Globus pallidus (tissue), 1 donor: ENCODE measurements around the gene MPPED1.

Experiments used
- DNase-seq: peaks from one replicate; pipeline ENCODE4 v3.0.0-alpha.2; 2015; ENCODE audit warnings: low spot score

MPPED1 gene

DNA sequence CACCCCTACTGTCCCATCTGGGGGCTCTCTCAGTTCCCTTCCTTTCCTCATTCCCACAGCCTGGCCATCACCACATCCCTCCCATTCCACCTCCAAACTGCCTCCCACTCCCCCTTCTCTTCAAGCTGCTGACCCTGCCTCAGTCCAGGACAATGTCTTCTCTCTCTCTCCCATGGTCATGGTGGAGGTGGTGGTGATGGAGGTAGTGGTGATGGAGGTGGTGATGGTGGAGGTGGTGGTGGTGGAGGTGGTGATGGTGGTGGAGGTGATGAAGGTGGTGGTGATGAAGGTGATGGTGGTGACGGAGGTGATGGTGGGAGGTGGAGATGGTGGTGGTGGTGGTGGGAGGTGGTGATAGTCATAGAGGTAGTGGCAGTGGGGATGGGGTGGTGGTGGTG lies 87.0 kb downstream of the MPPED1 start:
- no peak for DNase-seq

DNA sequence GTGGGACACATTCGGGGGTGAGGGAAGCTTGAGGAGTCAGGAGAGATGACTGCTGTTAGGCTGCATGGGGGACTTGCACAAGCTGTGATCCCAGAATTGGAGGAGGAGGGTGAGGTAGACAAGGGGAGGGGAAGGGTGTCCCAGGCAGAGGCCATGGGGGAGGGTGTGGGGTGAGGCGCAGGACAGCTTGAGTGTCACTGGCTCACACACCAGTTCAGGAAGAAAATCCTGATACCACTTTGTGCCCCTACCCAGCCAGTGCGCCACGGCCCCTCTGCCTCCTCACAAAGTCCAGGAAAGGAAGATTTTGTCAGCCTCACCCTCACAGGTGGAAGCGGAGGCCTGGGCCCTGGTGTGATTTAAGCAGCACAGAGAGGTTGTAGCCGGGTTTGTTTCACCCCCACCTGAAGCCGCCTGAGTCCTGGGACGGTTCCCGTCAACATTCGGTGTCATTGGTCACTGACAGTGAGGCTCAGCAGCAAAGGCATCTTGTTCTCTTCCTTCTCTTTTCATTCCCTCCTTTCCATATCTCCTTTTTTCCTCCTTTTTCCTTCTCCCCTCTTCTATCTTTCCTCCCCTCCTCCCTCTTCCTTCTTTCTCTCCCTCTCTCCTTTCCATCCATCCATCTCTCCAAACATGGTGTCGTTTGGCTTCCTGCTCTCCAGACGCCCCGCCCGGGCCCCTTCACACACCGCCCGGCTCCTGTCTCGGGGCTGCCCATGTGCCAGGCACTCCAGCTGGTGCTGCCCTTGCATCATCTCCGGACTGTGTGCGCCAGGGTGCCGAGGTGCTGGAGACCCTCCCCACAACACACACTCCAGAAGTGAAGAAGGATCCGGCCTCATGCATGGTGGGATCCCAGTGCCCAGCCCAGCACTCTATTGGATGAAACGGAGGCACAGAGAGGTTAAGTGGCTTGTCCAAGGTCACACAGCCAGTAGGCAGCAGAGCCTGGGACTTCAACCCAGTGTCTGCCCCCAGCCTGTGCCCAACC lies 89.3 kb downstream of the MPPED1 start:
- DNase-seq = no peak

DNA sequence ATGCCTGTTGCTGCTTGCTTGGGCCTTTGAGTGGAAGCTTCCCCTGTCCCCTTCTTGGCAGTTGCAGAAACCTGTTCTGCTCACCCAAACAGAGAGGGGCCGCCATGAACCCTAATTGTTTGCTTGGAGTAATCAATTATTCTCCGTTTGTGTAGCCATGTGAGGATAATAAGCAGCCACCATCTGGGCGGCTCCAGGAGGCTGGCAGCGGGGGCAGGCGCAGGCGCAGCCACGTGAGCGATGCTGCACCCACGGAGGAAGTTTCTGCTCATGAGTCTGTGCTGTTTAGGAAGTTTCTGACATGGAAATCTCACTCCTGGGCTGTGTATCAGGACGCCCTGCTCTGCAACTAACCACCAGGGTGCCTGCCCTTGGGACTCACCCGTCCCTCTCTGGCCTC lies 90.1 kb downstream of the MPPED1 start:
- no peak for DNase-seq

DNA sequence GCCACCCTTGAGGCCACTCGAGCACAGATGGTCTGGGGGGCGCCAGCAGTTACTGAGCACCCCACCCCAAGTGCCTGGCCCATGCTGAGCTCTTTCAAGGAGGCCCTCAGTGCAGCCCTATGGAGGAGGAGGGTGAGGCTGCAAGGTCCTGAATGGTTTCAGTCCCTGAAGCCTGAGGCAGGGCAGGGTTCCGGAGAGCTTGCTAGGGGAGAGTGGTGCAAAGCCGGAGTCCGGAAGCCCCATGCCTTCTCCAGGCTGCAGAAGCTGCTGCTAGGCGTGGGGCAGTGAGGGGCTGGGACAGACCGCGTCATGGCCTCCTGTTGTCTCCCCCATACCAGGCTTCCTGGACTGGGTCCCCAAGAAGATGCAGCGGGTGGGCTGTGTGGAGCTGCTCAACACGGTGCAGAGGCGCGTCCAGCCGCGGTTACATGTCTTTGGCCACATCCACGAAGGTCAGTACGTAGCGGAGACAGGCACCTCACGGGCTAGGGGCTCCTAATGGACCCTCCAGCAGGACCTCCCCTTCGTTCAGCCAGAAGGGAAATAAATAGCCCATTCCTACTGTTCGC lies 90.6 kb downstream of the MPPED1 start:
- no peak for DNase-seq

DNA sequence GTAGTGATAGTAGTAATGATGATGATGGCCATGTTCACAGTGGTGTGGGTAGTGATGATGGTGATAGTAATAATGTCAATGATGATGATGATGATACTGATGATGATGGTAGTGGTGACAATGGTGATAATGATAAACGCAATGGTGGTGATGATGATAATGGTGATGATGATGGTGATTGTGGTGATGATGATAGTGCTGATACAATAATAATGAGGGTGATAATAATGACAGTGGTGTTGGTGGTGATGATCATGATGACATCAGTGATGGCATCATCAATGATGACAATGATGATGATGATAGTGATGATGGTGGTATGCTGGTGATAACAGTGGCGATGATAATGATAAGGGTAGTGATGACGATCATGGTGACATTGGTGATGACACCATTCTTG lies 92.3 kb downstream of the MPPED1 start:
- DNase-seq = no peak

DNA sequence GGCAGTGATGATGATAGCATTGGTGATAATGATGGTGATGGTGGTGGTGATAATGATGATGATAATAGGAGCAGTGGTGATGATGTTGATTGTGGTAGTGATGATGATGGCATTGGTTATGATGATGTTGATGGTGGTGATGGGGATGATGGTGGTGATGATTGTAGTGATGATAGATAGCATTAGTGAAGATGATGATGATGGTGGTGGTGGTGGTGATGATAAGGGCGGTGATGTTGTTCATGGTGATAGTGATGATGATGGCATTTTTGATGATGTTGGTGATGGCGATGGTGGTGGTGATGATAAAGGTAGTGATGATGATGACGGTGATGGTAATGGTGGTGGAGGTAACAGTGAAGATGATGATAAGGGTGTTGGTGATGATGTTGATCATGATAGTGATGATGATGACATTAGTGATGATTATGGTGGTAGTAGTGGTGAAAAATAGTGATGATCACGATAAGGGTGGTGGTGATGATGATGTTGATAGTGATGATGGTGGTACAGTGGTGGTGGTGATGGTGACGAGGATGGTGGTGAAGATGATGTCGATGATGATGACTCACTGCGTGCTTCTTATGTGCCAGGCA lies 93.0 kb downstream of the MPPED1 start:
- no peak for DNase-seq

DNA sequence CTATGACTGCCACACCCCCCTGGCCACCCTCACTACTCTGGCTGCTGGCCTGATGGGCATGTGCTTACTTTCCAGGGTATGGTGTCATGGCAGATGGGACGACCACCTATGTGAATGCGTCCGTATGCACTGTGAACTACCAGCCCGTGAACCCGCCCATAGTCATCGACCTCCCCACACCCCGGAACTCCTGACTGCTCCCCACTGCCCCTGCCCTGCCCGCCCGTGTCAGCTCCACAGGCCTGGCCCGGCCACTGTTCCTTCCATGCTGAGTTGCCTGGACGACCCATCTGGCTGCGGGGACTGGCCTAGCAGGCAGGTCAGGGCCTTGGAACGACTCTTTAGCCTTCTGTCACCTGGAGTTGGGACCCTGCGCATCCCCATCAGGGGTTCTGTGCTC lies 93.6 kb downstream of the MPPED1 start:
- DNase-seq = no peak

DNA sequence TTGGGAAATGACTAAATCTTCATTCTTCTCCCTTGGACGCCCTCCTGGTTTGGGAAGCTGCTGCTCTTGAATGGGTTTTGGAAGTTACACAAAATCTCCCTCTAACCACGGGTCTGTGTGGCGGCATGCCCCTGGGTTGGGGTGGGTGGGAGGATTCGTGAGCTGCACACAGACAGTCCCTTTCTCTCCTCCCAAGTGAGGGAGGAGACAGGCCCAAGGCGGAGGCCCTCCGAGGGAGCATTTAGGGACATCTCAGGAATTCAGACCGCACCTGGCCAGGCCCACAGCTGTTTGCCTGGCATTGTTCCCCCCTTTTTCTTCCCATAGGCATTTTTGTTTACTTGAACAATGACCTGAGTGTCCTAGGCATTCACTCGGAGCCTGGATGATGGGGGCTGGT lies 94.1 kb downstream of the MPPED1 start:
- no peak for DNase-seq

DNA sequence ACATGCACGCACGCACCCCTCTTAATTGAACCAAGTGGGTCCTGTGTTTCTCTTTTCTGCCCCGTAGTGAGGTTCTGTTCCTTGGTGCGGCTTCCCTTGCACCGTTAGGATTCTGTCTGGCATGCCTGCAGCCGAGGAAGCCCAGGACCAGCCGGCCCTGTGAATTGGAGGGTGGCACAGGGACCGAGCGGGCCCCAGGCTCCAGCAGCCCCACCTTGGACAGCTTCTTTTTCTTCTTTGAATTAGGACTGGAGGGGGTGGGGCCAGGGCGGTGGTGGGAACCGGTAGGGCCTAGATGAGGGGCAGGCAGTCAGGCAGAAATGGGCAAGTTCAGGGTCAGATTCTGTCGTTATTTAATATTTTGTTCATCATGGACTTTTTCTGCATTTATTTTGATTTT lies 94.7 kb downstream of the MPPED1 start:
- DNase-seq = no peak

DNA sequence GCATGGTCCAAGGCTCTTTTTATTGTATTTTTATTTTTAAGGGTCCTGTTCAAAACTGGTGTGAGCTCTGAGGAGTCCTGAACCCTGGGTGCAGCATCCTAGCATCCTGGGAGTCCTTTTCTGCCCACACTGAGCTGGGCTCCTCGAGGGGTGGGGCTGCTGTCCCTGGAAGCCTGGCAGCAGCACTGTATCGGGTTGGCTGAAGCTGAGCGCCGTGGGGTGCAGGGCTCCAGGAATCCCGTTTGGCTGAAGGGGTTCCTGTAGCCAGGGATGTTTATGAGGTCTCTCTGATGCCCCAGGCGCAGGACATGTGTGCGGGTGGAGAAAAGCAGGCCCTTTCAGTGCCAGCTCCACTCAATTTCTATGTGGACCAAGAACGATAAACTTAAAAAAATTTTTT lies 95.4 kb downstream of the MPPED1 start:
- no peak for DNase-seq

DNA sequence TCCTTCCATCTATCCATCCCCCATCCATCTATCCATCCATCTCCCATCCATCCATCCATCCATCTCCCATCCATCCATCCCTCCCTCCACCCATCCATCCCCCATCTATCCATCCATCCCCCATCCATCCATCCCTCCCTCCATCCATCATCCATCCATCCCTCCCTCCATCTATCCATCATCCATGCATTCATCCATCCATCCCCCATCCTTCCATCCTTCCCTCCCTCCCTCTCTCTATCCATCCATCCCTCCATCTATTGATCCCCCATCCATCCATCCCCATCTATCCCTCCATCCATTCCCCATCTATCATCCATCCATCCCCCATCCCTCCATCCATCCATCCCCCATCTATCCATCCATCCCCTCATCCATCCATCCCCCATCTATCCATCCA lies 96.7 kb downstream of the MPPED1 start:
- no peak for DNase-seq

DNA sequence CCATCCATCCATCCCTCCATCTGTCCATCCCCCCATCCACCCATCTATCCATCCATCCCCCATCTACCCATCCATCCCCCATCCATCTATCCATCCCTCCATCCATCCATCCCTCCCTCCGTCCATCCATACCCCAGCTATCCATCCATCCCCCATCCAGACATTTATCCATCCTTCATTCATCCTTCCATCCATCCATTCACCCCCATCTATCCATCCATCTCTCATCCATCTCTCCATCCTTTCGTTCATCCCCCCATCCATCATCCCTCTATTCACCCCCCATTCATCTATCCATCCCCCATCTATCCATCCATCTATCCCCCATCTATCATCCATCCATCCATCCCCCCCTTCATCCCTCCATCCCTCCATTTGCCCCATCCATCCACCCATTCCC lies 97.5 kb downstream of the MPPED1 start:
- DNase-seq = no peak

DNA sequence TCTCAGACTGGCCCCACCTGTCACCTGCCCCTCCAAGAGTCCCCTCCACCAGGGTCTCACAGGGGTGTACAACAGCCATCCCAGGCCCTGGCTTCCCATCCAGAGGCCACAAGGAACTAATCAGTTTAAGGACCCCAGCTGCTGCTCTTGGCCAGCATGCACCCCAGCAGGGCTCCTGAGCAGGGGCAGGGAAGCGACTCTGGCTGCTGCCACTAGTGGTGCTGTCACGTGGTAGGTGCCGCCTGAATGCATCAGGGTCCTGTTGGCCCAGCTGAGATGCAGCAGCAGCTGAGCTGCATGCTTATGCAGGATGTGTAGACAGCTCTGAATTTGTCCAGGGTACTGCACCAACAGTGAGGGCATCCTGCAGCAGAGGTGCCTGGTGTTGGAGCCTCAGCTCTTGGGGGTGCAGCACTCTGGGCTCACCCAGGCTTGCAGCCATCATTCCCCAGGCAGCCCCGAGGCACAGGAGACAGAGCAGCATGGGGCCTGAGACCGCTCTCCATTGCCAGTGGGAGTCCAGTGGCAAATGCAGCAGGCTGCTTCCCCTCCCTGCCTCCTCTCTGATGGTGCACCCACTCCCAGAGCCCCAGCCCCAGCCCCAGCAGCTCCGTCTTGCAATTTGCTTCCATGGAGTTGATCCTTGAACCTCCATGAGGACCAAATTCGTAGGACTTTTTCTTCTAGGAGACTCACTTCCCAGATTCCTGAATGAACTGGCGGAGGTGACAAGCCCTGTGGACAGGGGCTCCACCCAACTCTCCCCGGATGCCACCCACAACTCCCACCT lies 98.7 kb downstream of the MPPED1 start:
- no peak for DNase-seq

DNA sequence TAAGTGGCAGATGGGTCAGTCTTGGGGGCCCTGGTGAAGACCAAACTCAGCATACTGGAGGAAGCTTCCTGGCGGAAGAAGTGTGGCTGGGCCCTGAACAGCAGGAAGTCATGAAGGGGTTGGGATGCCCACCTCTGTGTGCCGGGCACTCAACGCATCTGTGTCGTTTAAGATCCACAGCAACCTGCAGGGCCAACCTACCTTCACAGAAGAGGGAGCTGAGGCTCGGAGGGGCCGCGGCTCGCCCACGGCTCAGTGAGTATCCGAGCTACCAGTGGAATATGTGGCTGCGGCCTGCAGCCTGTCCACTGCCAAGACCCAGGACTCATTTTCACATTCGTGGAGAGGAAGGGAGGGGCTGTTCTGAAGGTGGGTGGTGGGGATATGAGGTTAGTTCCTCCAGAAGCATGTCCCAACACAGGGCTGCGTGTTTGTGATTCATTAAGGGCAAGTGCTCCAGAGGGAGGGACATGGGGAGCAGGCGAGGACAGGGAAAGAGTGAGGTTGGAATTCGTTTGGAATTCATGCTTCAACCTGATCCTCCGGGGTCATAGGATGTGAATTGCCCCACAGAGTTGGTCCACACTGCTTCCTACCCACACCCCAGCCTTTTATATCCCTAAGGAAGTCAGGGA lies 99.6 kb downstream of the MPPED1 start:
- no peak for DNase-seq

DNA sequence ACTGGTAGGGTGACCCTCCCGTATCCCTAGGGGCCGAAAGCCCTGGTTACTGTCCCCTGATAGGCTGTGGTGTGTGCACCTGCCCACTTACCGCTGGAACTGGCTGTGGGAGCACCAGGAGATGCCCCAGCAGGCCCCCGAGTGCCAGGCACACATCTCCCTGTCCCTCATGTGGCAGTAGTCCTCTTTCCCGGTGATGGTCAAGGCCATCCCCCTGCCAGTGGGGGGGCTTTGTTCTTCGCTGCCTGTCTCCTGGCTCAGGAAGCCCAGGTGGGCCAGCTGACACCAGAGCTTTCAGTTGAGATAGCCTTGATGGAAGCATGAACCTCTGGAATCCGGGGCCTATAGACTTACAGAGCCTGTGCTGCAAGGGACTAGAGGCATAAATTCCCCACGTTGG lies 100.5 kb downstream of the MPPED1 start:
- DNase-seq = no peak

DNA sequence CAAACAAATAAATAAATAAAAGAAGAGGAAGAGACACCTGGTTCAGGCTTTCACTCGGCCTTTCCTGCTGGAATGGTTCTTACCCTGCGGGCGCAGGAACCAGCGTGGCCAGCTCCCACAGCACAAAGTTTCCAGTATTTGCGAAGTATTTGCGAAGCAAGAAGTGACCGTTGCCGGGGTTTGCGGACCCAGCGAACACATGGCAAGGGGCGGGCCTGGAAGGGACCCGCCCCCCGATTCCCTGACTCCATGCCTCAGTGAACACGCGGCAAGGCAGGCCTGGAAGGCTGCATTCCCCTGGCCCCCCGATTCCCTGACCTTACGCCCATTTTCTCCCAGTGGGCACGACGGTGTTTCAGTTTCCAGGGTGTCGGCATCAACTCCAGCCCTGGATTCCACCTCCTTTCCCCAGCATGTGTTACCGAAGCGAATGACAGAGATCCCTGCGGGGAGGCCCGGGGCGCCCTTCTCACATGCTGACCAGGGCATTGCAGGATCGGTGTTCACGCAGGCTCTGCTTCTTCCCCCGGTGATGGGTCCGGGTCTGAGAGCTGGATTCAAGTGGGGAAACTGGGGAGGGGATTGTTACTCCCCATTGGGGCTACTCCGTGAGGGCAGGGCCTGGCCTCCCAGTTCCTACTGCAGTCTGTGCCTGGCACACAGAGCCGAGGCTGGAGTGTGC lies 102.8 kb downstream of the MPPED1 start:
- no peak for DNase-seq

DNA sequence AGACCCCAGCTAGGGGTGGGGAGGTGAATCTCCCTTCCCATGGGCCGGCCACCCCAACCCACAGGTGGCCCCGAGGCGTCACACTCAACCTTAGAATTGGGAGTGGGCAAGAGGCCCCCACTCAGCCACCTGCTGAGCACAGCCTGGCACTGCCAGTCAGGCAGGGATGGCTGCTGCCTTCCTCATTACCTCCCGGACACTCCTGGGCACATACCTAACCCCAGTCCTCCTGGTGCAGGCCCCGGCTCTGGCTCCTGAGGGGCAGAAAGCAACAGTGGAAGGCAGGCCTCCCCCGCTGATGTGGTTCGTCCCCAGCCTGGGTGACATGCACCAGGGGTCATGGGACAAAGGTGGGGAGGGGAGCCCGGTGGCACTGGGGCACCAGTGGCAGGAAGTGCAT lies 103.6 kb downstream of the MPPED1 start:
- DNase-seq = no peak

DNA sequence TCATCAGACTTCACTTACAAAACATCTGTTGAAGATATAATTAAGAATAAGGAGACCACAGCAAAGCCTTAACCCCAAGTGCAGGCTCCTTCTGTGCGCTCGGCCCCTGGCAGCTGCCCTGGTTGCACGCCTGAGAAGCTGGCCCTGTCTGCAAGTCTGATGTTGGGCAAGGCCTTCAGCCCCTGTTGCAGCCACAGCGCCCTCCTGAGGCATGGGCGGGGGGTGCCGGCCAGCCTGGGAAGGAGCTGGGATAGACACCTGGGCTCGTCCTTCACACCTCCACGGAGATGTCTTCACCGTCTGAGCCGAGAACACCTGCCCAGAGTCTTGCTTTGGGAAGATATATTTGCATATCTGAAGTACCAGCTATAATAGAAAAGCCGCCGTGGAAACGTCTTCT lies 104.1 kb downstream of the MPPED1 start:
- no peak for DNase-seq

DNA sequence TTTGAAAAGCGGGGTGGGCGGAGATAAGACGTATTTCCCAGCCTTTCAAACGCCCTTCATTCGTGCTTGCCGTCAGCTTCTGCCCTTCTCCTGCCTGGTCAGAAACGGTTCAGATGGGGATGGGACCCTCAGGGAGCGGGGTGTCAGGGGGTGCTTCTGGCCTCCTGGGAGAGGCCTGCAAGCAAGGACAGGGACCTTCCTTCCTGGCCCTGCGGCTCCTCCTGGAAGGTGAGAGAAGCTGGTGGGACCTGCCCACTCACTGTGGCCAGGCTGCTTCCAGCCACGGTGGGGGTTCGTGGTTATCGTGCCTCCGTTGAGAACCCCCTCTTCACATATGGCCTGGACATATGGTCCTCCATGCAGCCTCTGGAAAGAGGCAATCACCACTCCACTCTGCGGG lies 104.6 kb downstream of the MPPED1 start:
- DNase-seq = no peak

DNA sequence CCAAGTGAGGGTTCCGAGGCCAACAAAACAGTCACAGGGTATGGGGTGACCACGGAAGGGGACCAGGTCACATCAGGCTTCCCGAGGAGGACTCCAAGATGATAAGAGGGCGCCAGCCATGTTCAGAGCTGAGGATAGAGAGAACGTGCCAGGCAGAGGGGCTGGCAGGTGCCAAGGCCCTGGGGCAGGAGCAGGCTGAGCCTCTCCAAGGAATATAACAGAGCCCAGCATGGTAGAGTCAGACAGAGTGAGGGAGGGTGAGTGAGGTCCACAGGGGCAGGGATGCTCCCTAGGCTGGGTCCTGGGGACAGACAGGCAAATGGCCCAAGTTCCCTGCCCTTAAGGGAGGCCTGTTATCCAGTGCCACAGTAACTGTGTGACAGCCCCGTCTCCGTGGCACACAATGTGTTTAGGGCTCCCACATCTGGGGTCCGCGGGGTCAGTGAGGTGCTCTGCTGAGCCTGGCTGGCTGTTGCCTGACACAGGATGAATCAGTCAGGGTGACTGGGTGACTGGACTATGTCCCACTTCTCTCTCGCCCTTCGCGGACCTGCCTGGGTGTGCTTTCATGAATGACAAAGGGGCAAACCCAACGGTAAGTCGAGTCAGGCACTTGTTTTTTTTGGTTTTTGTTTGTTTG lies 105.3 kb downstream of the MPPED1 start:
- no peak for DNase-seq

DNA sequence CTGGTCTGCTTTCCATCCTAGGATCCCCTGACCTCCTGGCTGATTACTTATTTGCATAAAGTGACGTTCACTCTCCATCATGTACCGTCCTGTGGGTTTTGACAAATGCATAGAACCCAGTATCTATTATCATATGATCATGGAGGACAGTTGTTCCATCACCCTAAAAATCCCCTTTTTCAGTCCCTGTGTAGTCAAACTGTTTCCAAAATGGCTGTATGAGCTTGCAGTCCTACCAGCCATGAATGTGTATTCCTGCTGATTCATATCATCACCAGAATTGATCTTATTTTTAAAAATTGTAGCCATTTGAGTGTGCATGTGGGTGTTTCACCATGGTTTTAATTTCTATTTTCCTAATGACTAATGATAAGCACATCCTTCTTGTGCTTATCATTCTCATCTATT lies 108.8 kb downstream of the MPPED1 start:
- DNase-seq = no peak
